ENCODE results near the gene RAMP2.

DNA sequence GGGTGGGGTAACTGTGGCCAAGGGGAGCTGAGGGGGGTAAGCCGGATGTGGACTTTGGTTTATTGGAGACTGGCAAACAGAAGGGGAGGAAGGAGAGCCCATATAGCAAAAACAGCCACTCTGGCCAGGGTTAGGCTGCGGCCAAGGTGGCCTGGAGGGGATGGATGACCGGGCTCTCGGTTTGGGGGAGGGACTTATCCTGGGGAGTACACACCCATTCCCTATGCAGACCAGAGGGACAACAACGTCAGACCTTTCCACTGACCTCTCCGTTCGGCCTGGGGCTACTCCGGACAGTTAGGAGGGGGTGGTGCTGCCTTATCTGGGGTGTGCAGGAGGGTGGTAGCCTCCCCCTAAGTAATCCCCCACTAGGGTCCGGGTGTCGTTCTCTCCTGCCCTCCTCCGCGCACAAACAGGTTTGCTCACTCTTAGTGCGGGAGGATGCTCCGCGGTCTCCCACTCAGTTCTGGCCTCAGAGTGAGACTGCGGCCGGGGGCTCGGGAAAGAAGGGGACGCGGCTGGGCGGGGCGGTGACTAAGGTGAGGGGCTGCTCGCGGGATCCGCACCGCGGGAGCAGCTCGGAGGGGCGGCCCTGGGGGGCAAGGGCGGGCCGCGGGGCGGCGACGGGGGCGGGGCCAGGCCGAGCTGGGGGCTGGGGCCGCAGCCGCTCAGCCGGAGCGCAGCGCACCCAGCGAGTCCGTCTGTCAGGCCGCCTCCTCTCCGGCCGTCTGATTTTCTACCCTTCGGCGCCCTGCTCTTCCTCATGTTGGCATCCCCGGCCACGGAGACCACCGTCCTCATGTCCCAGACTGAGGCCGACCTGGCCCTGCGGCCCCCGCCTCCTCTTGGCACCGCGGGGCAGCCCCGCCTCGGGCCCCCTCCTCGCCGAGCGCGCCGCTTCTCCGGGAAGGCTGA, 19.2 kb downstream of the RAMP2 start, which contains the start of gene WNK4:
- no peak for TF ChIP-seq CTCF (IDR thresholded peaks at IDR 0.05; ENCODE audit: insufficient read depth, low read length, poor library complexity, severe bottlenecking)
- no peak for TF ChIP-seq EZH2phosphoT487 (conservative IDR thresholded peaks at IDR 0.05; ENCODE audit: low read length)

Data from SU-DHL-6 (cell line).